Smooth muscle cell (in vitro differentiated cells): ENCODE measurements around the gene OTX1. TPM values are rescaled to one million over a fixed set of nuclear protein-coding genes. Genes with fewer than 3 reads are reported as not detected.
A peak's percentile ranks its signal among the peaks of the same experiment; 100 is the strongest.
"Not testable (repeated sequence)": the region's sequence is repeated elsewhere in the genome, so short reads cannot be mapped to it uniquely, and the experiment has no call there.

ENCODE experiments used
- DNase-seq: peaks from one replicate; lab custom pipeline; 2025; ENCODE audit not compliant: unreplicated experiment; lab: John Stamatoyannopoulos, UW
- H2AFZ ChIP-seq: fragments of 200-600 bp; sonication (generic); 2 replicates; pipeline ENCODE4 v1.6.0; 2016; ENCODE audit warnings: antibody characterized with exemption, low read depth, mild to moderate bottlenecking
- H3F3A ChIP-seq: fragments of 200-600 bp; sonication (generic); 2 replicates; pipeline ENCODE4 v1.6.0; 2017; ENCODE audit warnings: antibody characterized with exemption, low read depth
- H3K27ac ChIP-seq: fragments of 200-600 bp; sonication (generic); 2 replicates; pipeline ENCODE4 v1.5.1; 2016; ENCODE audit warnings: low read depth, mild to moderate bottlenecking
- H3K27me3 ChIP-seq: fragments of 200-600 bp; sonication (generic); 2 replicates; pipeline ENCODE4 v1.6.1; 2016; ENCODE audit warnings: low read depth, mild to moderate bottlenecking
- H3K36me3 ChIP-seq: fragments of 200-600 bp; sonication (generic); 2 replicates; pipeline ENCODE4 v1.5.1; 2016; ENCODE audit warnings: low read depth
- H3K4me1 ChIP-seq: fragments of 200-600 bp; sonication (generic); 2 replicates; pipeline ENCODE4 v1.5.1; 2016; ENCODE audit warnings: low read depth
- H3K4me2 ChIP-seq: fragments of 200-600 bp; sonication (generic); 2 replicates; pipeline ENCODE4 v1.6.0; 2016; ENCODE audit warnings: mild to moderate bottlenecking
- H3K4me3 ChIP-seq: fragments of 200-600 bp; sonication (generic); 2 replicates; pipeline ENCODE4 v1.5.1; 2016; ENCODE audit warnings: mild to moderate bottlenecking
- H3K79me2 ChIP-seq: fragments of 200-600 bp; sonication (generic); 2 replicates; pipeline ENCODE4 v1.6.0; 2016; ENCODE audit warnings: low read depth, mild to moderate bottlenecking
- H3K9ac ChIP-seq: fragments of 200-600 bp; sonication (generic); 2 replicates; pipeline ENCODE4 v1.6.0; 2016; ENCODE audit warnings: low read depth
- H3K9me3 ChIP-seq: fragments of 200-600 bp; sonication (generic); replicated peaks from 2 replicates; pipeline ENCODE4 v1.5.1; 2016; ENCODE audit warnings: low read depth
- H4K20me1 ChIP-seq: fragments of 200-600 bp; sonication (generic); 2 replicates; pipeline ENCODE4 v1.6.0; 2016; ENCODE audit warnings: low read depth
- WGBS: methylation state at CpG from one replicate; pipeline ENCODE4 v1.1.7; 2016; ENCODE audit warnings: low lambda C conversion rate; 5-methylcytosine and 5-hydroxymethylcytosine counted together
- polyA plus RNA-seq: library from polyadenylated mRNA; unstranded; fragments of >200 nt; fragmentation: Nextera tagmentation; extraction: Ambion mirVana; gene quantifications from 2 replicates; pipeline ENCODE4 v1.2.1, GENCODE V29; 2016
- total RNA-seq: library from RNA; depleted of rRNA; stranded (reverse); fragments of >200 nt; gene quantifications from 2 replicates; pipeline ENCODE4 v1.2.3, GENCODE V29; 2014
- TF ChIP-seq, protein P1 (sequence below): fragments of 200-600 bp; sonication (generic); IDR thresholded peaks from 2 replicates; pipeline ENCODE4 v1.5.1; 2017; ENCODE audit warnings: borderline replicate concordance, mild to moderate bottlenecking, antibody characterized with exemption; ENCODE audit not compliant: insufficient read depth, poor library complexity, severe bottlenecking

The OTX1 gene
- total and polyA plus RNA-seq, 2 experiments from 2014 or later, result 0.35 TPM; not detected in 1

DNA sequence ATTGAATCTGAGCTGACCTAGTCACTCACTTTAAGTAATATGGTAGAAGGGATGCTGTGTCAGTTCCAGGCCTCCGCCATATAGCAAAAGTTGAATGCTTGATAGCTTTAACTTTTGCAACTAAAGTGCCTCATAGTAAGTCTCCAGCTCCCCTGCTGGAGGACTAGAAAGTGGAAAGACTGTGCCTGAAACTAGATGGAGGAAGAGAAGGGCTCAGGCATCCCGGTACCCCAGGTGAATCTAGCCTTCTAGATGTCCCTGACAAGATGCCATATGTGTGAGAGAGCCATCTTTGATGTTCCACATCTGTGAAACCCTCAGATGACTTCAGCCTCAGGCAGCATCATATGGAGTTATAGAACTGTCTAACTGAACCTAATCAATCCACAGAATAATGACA lies 21.0 kb downstream of the OTX1 start:
- Histone ChIP-seq H4K20me1 (no peaks in the 10 kb centered on the region), H3K9me3 (no peaks in the 10 kb centered on the region), H3F3A (no peaks in the 10 kb centered on the region), H2AFZ (no peak overlapping the region), H3K27me3 (peaks cover 50% of the 10 kb centered on the region), H3K4me1 (peaks cover 10% of the 10 kb centered on the region), H3K36me3 (no peaks in the 10 kb centered on the region), H3K4me3 (no peak overlapping the region), H3K4me2 (no peak overlapping the region), H3K9ac (no peak overlapping the region), H3K27ac (no peak overlapping the region), H3K79me2 (no peaks in the 10 kb centered on the region)
- 82% methylated on average over 2 of the region's 2 CpGs for WGBS
- DNase-seq, result no peak
- TF ChIP-seq, protein P1, sequence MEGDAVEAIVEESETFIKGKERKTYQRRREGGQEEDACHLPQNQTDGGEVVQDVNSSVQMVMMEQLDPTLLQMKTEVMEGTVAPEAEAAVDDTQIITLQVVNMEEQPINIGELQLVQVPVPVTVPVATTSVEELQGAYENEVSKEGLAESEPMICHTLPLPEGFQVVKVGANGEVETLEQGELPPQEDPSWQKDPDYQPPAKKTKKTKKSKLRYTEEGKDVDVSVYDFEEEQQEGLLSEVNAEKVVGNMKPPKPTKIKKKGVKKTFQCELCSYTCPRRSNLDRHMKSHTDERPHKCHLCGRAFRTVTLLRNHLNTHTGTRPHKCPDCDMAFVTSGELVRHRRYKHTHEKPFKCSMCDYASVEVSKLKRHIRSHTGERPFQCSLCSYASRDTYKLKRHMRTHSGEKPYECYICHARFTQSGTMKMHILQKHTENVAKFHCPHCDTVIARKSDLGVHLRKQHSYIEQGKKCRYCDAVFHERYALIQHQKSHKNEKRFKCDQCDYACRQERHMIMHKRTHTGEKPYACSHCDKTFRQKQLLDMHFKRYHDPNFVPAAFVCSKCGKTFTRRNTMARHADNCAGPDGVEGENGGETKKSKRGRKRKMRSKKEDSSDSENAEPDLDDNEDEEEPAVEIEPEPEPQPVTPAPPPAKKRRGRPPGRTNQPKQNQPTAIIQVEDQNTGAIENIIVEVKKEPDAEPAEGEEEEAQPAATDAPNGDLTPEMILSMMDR, result no peak

DNA sequence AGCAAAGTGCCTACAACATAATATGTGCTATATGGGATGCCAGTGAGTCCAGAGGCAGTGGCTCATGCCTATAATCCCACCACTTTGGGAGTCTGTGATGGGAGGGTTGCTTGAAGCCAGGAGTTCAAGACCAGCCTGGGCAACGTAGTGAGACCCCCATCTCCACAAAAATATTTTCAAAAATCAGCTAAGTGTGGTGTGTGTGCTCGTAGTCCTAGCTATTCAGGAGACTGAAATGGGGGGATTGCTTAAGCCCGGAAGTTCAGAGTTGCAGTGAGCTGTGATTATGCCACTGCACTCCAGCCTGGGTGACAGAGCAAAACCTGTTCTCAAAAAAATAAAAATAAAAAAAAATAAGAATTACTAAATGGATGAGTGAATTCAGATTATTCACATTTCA lies 23.4 kb downstream of the OTX1 start:
- Histone ChIP-seq H4K20me1 (no peaks in the 10 kb centered on the region), H2AFZ (no peak overlapping the region), H3K4me2 (no peak overlapping the region), H3F3A (no peaks in the 10 kb centered on the region), H3K9ac (no peak overlapping the region), H3K36me3 (no peaks in the 10 kb centered on the region), H3K27ac (no peak overlapping the region), H3K4me1 (no peaks in the 10 kb centered on the region), H3K79me2 (no peaks in the 10 kb centered on the region), H3K27me3 (peaks cover 28% of the 10 kb centered on the region), H3K9me3 (no peaks in the 10 kb centered on the region), H3K4me3 (no peak overlapping the region)
- no peak for DNase-seq
- WGBS, result 83% methylated on average over 3 of the region's 3 CpGs
- TF ChIP-seq, protein P1, result no peak

DNA sequence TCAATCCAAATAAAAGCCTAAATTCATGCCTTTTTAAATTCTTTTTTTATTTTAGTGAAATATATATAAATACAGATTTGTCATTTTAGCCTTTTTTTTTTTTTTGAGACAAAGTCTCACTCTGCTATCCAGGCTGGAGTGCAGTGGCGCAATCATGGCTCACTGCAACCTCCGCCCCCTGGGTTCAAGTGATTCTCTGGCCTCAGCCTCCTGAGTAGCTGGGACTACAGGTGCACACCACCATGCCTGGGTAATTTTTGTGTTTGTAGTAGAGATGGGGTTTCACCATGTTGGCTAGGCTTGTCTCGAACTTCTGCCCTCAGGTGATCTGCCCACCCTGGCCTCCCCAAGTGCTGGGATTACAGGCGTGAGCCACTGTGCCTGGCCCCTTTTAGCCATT lies 23.8 kb downstream of the OTX1 start:
- 87% methylated on average over 4 of the region's 4 CpGs for WGBS
- H4K20me1 ChIP-seq, H3K36me3 ChIP-seq, H3K79me2 ChIP-seq, H3K4me2 ChIP-seq, H3K4me1 ChIP-seq, H3F3A ChIP-seq, H2AFZ ChIP-seq, DNase-seq, H3K4me3 ChIP-seq, H3K9ac ChIP-seq, H3K9me3 ChIP-seq, H3K27ac ChIP-seq: not testable (repeated sequence)
- H3K27me3 ChIP-seq, result peaks cover 24% of the 10 kb centered on the region

DNA sequence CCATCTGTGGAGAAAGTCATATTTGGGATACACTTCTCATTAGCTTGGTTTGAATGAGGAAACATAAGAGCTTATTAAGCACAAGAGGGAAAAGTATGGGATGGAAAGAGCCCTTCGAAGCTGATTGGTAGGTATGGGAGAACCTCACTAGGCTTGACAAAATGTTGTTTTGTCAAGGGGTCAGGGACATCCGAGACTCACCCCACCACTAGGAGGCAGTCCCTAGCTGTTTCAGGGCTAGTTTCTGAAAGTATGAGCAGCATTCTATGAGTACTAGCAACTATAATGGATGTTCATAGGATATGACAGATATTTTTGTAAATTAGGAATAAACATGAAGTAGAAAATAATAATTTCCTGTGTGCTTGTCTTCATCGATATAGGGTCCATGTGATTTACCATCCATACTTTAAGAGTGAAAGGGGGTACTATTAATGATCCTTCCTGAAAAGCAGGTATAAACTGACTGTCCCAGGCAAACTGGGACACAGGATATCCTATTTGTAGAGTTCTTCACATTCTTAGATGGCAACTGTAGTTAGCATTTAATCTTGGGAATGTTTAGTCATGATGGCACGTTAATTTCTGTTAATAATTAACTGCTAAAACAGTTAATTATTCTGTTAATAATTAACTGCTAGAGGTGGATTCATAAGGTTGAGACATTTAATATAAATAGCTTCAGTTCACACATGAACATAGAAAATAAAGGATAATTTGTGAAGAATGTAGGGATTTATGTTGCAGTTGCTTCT lies 28.4 kb downstream of the OTX1 start:
- 63% methylated on average over 4 of the region's 4 CpGs for WGBS
- Histone ChIP-seq H3K9ac (no peak overlapping the region), H3K27ac (no peak overlapping the region), H3K36me3 (no peaks in the 10 kb centered on the region), H3K79me2 (no peaks in the 10 kb centered on the region), H3K4me2 (no peak overlapping the region), H3K4me3 (no peak overlapping the region), H3K9me3 (no peaks in the 10 kb centered on the region), H3K27me3 (peaks cover 3% of the 10 kb centered on the region), H2AFZ (no peak overlapping the region), H3K4me1 (no peaks in the 10 kb centered on the region), H3F3A (no peaks in the 10 kb centered on the region), H4K20me1 (no peaks in the 10 kb centered on the region)
- DNase-seq, result no peak
- TF ChIP-seq, protein P1, result peak; percentile 31
